Body of pancreas (tissue), 4 donors: ENCODE data around the gene RXRA.

Experiments
- CTCF ChIP-seq, 7 experiments: fragments of 450-650 bp in 4 of 7; fragments of 200-600 bp in 3 of 7; sonication (generic) in 3 of 7; IDR thresholded peaks; one replicate each; pipeline ENCODE4 v1.5.1; 2016 to 2019; ENCODE audit warnings: antibody characterized with exemption in 7 of 7
- POLR2A ChIP-seq, 3 donors: fragments of 450-650 bp; IDR thresholded peaks; one replicate each; pipeline ENCODE4 v1.6.1; 2016; ENCODE audit warnings: antibody characterized with exemption in 3 of 3, mild to moderate bottlenecking in 2 of 3

- TF ChIP-seq CTCF (IDR thresholded peaks at IDR 0.05), result no peak
- no peak for TF ChIP-seq POLR2A (IDR thresholded peaks at IDR 0.05)
Observed at GRCh38 chr9:134460206-134460605, 134.0 kb downstream of the RXRA start.
